ENCODE data around the gene NUP93.
"Not testable (repeated sequence)": the region's sequence is repeated elsewhere in the genome, so short reads cannot be mapped to it uniquely, and the experiment has no call there.

The NUP93 gene

GRCh38 chr16:56793492-56793891, 63.6 kb downstream of the NUP93 start:
- H3K27ac ChIP-seq (ENCODE audit: poor library complexity, severe bottlenecking) = no peak overlapping the region
- no peak overlapping the region for H3K4me3 ChIP-seq (ENCODE audit: severe bottlenecking)
- ATAC-seq (ENCODE audit: low read depth) (no peak), DNase-seq (ENCODE audit: low spot score) (no peak)
- H3K9me3 ChIP-seq (ENCODE audit: severe bottlenecking) = no peaks in the 10 kb centered on the region
- TF ChIP-seq CTCF (IDR thresholded peaks at IDR 0.05; ENCODE audit: poor library complexity, severe bottlenecking) = peak; percentile 66
- H3K36me3 ChIP-seq (ENCODE audit: low read depth) = 0 out of 2 replicates have a peak, but pooled peaks cover 3% of the 10 kb centered on the region
- H3K4me1 ChIP-seq (ENCODE audit: insufficient read depth, poor library complexity, severe bottlenecking) = no peaks in the 10 kb centered on the region
- H3K27me3 ChIP-seq (ENCODE audit: insufficient read depth, poor library complexity, severe bottlenecking) = no peaks in the 10 kb centered on the region

- TF ChIP-seq CTCF (IDR thresholded peaks at IDR 0.05; ENCODE audit: poor library complexity, severe bottlenecking) = no peak
- DNase-seq (ENCODE audit: low spot score) (no peak), ATAC-seq (ENCODE audit: low read depth) (no peak)
These were observed 65.1 kb downstream of the NUP93 start for GRCh38 chr16:56795011-56795410.

DNA sequence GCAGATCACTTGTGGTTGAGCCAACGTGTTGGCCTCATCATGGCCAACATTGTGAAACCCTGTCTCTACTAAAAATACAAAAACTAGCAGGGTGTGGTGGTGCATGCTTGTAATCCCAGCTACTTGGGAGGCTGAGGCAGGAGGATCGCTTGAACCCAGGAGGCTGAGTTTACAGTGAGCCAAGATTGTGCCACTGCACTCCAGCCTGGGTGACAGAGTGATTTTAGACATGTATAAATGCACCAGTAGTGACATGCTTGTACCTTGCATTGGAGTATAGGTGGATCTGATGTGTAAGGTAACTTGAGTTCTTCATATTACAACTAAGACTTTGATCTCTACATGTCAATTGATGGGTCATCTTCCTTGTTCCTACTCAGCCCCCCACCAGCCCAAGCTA, 67.1 kb downstream of the NUP93 start:
- not testable (repeated sequence) for DNase-seq (ENCODE audit: low spot score); H3K27ac ChIP-seq (ENCODE audit: poor library complexity, severe bottlenecking); H3K4me3 ChIP-seq (ENCODE audit: severe bottlenecking); H3K27me3 ChIP-seq (ENCODE audit: insufficient read depth, poor library complexity, severe bottlenecking); H3K9me3 ChIP-seq (ENCODE audit: severe bottlenecking); H3K36me3 ChIP-seq (ENCODE audit: low read depth); ATAC-seq (ENCODE audit: low read depth); H3K4me1 ChIP-seq (ENCODE audit: insufficient read depth, poor library complexity, severe bottlenecking)

More at GRCh38 chr16:56795011-56795410, 65.1 kb downstream of the NUP93 start:
- no peaks in the 10 kb centered on the region for H3K4me1 ChIP-seq (ENCODE audit: insufficient read depth, poor library complexity, severe bottlenecking)
- no peaks in the 10 kb centered on the region for H3K27me3 ChIP-seq (ENCODE audit: insufficient read depth, poor library complexity, severe bottlenecking)
- H3K9me3 ChIP-seq (ENCODE audit: severe bottlenecking) = no peaks in the 10 kb centered on the region
- H3K27ac ChIP-seq (ENCODE audit: poor library complexity, severe bottlenecking) = no peak overlapping the region
- 0 out of 2 replicates have a peak, but pooled peaks cover 3% of the 10 kb centered on the region for H3K36me3 ChIP-seq (ENCODE audit: low read depth)
- no peak overlapping the region for H3K4me3 ChIP-seq (ENCODE audit: severe bottlenecking)

DNA sequence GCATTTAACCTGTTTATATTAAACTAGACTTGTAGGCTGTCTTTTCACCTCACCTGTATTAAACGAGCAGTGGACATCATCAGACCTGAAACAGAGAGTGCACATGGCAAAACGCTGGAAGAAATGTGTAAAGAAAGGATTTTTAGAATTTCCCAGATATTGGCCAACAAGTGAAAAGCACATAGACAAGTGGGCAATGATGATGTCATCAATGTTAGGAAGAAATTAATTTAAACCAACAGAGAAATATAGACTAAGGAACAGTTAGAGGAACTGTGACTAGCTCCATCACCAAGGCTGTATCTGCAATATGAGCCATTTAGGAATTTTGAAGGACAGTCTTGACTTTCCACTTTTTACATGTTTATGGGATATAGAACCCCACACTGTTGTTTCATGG, 67.9 kb downstream of the NUP93 start:
- no peak for DNase-seq (ENCODE audit: low spot score)
- Histone ChIP-seq H3K4me3 (ENCODE audit: severe bottlenecking) (no peak overlapping the region), H3K27me3 (ENCODE audit: insufficient read depth, poor library complexity, severe bottlenecking) (no peaks in the 10 kb centered on the region), H3K36me3 (ENCODE audit: low read depth) (0 out of 2 replicates have a peak, but pooled peaks cover 3% of the 10 kb centered on the region), H3K9me3 (ENCODE audit: severe bottlenecking) (no peaks in the 10 kb centered on the region), H3K4me1 (ENCODE audit: insufficient read depth, poor library complexity, severe bottlenecking) (no peaks in the 10 kb centered on the region), H3K27ac (ENCODE audit: poor library complexity, severe bottlenecking) (no peak overlapping the region)
- no peak for TF ChIP-seq CTCF (IDR thresholded peaks at IDR 0.05; ENCODE audit: poor library complexity, severe bottlenecking)
- no peak for ATAC-seq (ENCODE audit: low read depth)

- ATAC-seq (ENCODE audit: low read depth) = no peak
- H3K27ac ChIP-seq (ENCODE audit: poor library complexity, severe bottlenecking) = no peak overlapping the region
- H3K4me3 ChIP-seq (ENCODE audit: severe bottlenecking) = no peak overlapping the region
- H3K36me3 ChIP-seq (ENCODE audit: low read depth) = peaks cover 9% of the 10 kb centered on the region
- DNase-seq (ENCODE audit: low spot score) = no peak
- H3K27me3 ChIP-seq (ENCODE audit: insufficient read depth, poor library complexity, severe bottlenecking) = no peaks in the 10 kb centered on the region
- no peaks in the 10 kb centered on the region for H3K9me3 ChIP-seq (ENCODE audit: severe bottlenecking)
- H3K4me1 ChIP-seq (ENCODE audit: insufficient read depth, poor library complexity, severe bottlenecking) = no peaks in the 10 kb centered on the region
- no peak for TF ChIP-seq CTCF (IDR thresholded peaks at IDR 0.05; ENCODE audit: poor library complexity, severe bottlenecking)
These were observed 69.0 kb downstream of the NUP93 start for GRCh38 chr16:56798955-56799354.

All from RWPE2 (cell line).